ENCODE results near the gene DYDC2.
"Not testable (repeated sequence)": the region's sequence is repeated elsewhere in the genome, so short reads cannot be mapped to it uniquely, and the experiment has no call there.

The DYDC2 gene, protein sequence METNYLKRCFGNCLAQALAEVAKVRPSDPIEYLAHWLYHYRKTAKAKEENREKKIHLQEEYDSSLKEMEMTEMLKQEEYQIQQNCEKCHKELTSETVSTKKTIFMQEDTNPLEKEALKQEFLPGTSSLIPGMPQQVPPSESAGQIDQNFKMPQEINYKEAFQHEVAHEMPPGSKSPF

DNA sequence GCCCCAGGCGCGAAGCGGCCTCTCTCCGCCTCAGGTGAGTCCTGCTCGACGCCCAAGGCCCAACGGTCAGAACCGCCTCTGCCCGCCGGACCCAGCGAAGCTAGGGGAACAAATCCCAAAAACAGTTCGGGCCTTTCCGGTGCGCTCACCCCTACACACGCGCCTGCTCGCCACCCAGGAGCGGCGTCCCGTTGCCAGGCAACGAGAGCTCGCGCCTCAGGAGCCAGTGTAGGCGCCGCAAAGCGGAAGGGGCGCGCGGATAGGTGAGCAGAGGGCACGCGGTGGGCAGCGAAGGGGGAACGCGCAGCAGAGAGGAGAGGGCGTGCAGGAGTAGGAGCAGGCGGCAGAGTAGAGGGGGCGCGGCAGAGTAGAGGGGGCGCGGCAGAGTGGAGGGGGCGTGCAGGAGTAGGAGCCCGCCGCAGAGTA is at the start of gene DYDC2, which contains the start of gene DYDC1:
Gene DYDC2 (plus strand): TSS at position 219 of the 426 bp plus-strand sequence. CDS start 5,663 bp downstream, outside the sequence.
Gene DYDC1 (minus strand): TSS at position 193 of the 426 bp plus-strand sequence. CDS start 4,154 bp downstream, outside the sequence.
- FAIRE-seq = no peak

DNA sequence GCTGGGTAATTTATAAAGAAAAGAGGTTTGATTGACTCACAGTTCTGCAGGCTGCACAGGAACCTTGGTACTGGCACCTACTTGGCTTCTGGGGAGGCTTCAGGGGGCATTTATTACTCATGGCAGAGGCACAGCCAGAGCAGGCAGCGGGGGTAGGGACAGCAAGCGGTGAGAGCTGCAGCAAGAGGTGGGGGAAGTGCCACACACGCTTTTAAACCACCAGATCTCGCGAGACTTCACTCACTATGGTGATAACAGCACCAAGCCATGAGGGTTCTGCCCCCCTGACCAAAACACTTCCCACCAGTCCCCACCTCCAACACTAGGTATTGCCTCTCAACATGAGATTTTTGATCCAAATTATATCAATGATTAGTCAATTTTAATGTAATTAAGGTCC is 43.1 kb upstream of the DYDC2 start:
- FAIRE-seq = no peak

DNA sequence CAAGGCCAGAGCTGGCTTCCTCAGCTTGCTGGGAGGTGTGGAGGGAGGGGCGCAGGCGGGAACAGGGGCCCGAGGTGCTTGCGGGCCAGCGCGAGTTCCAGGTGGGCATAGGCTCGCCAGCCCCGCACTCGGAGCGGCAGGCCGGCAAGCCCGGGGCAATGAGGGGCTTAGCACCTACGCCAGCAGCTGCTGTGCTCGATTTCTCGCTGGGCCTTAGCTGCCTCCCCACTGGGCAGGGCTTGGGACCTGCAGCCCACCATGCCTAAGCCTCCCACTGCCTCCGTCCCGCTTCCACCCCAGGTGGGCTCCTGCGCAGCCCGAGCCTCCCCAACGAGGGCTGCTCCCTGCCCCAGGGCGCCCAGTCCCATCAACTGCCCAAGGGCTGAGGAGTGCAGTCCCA is 41.2 kb upstream of the DYDC2 start:
- no peak for FAIRE-seq

DNA sequence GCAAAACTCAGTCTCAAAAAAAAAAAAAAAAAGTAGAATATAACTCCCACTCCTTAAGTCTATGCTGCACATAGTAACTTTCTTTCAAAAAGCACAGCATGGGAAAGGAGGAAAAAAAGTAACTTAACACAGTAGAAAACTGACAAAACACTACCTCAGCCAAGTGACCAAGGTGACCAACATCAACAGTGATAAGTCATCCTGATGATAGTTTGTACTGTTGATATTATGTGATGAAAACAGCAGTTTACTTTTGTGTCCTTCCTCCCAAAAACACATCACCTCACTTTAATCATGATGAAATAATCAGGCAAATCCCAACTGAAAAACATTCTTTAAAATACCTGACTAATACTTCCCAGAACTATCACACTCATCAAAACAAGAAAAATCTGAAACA is 37.8 kb upstream of the DYDC2 start:
- FAIRE-seq = no peak

DNA sequence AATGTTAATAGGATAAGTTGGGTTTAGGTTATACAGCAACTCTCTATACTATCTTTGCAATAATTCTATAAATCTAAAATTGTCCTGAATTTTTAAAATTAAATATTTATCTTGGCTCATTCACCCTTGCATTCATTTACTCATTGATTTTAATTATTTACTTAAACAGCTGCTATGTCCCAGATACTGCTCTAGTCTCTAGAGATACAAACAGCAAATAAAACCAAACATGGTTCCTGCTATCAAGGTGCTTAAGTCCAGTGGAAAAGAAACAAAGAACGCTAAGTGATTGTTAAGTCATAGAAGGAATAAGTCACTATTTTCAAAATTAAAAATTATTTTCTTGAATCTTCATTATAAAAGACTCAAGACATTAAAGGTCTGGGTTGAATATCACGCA is 37.3 kb upstream of the DYDC2 start:
- FAIRE-seq = no peak

DNA sequence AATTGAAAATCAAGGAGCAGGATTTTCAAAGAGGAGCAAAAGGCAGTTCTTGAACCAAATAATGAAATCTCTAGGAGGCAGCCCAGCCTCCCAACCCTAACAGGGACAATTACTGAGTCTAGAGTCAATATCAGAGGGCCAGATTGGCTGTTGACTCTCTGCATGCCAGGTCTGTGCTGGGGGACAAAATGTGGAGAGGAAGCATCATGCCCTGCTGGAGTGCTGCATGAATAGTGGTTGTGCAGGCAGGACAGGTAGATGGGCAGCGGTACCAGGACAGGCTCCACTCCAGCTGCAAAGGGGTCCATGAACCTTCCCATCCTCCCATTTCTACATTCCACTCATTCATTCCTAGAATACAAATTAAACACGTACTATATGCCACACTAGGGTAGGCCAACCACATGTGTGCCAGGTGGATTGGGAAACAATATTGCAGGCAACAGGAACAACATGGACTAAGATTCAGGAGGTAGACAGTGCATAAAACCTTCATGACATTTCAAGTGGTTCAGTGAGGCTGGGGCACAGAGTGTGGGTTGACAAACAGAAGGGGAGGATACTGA is 36.8 kb upstream of the DYDC2 start:
- no peak for FAIRE-seq

DNA sequence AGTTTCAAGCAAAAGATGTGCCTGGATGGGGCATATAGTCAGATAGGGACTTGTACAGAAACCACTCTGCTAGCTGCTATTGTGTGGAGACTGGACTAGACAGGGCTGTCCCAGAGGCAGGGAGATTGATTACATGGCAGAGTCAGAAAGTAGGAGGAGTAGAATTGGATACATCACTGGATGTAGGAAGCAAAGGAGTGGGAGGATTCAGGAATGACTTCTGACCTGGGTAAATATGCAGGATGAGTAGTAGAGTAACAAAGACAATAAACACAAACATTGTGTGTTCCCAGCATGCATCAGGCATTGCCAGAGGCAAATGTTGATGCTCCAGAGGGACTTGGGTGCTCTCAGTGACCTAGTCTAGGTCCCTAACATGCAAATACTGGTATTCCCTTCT is 36.2 kb upstream of the DYDC2 start:
- FAIRE-seq = no peak

DNA sequence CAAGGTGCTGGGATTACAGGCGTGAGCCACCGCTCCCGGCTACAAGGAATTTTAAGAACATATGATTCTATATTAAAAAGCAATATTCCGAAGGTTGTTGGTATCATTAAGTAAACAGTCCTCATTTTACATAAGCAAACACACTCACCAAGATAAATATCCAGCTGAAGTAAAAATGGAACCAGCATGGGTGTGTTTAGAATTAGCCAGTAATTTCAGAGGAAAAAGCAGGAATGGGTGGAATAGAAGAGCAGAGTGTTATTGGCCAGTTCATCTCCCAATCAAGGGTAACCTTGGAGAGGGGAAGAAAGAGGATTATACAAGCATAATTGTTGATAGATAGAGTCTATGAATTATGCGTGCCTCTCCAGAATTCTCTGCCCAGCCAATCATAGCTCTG is 35.4 kb upstream of the DYDC2 start:
- no peak for FAIRE-seq

DNA sequence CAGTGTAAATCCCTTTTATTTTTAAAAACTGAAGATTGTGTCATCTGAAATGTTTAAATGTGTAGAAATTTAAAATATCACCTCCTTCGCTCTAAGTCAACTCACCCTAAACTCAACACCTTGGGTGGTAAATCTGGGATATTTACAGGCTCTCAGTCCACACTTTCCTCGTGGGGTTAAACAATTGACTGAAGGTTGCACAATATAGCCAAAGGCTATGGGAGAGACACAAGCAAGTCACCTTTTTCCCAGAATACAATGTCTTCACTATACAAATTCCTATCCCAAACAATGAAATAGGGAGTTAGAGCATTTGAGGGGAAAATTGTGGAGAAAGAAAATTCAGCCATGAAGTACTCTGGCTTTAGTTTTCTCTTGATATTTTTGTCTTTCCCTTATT is 34.4 kb upstream of the DYDC2 start:
- no peak for FAIRE-seq

DNA sequence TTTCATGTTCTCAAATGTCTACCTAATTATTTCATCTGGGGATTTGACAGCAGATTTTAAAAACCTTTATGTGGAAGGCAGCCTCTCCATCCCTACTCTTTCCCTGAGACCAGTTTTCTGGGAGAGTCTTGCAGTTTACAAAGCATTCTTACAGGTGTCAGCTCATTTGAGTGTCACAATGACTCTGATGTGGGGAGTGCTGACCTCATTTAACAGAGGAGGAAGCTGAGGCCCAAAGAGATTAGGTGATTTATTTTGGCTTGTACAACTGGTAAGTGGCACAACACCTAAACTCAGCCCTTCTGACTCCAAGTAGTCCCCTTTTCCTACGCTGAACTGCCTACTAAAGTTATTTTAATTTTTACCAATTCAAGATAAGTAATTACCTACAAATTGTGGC is 33.9 kb upstream of the DYDC2 start:
- FAIRE-seq = no peak

DNA sequence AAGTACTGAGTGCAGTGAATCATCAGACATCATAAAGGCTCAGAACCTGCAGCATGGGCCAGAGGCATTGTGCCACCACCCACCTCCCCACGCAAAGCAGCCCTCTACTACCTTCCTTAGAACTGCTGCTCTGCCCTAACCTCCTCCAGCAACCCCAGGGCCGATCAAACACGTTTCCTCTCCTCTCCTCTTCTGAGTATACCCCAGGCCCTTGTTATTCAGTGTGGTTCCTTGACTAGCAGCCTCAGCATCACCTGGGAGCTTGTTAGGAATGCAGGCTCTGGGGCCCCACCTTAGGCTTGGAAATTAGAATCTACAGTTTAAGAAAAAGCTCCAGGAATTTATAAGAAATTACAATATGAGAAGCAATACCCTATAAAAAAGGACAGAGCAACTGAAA is 33.3 kb upstream of the DYDC2 start:
- FAIRE-seq = no peak

DNA sequence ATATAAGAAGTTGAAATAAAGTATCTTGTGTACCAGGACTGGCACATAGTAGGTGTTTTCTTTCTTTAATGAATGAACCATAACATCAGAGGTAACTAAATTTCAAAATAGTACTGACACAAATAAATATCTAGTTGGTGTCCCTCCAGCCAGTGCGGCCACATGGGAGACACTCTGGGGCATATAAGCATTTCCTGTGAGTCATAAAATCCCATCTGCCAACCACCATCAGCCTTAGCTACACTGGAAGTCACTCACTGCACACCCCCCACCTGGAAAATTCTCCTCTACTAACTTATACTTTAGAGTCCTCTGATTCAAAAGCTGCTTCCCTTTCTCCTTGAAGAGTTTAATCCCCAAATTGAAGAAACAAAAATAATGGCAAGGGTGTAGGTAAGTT is 32.5 kb upstream of the DYDC2 start:
- no peak for FAIRE-seq

DNA sequence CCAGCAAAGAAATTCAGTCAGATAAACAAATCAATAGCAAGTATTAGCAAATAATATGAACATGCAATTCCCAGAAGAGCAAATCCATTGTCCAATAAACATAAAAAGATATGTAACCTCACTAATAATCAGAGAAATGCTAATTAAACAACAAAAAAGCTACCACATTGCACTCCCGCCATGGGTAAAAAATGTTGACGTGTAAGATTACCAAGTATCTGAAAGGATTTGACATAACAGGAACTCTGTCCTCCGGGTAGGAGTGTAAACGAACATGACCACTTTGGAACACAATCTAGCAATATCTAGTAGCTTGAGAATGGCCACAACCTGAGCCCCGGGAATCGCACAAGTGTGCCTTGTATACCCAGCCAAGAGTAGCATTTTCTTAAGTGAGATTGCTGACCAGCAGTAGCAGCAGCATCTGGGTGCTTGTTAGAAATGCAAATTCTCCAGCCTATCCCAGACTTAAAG is 31.7 kb upstream of the DYDC2 start:
- FAIRE-seq = no peak

DNA sequence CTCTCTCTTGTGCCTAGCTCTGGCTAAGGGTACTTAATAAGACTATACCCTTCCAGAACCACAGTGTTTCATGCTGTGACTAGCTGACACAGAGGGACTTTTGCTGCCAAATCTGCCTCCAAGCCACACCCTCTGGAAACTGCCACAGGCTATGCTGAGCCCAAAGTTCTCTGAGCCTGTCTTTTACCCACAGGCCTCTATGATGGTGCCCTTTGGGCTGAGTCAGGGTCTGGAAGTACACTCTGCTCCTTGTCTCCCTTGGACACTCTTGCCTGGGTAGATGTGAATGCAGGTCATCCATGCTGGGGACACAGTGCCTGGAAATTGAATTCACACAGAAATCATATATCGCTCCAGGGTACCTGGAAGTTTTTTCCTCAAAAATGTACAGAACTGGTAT is 22.6 kb upstream of the DYDC2 start:
- FAIRE-seq = no peak

DNA sequence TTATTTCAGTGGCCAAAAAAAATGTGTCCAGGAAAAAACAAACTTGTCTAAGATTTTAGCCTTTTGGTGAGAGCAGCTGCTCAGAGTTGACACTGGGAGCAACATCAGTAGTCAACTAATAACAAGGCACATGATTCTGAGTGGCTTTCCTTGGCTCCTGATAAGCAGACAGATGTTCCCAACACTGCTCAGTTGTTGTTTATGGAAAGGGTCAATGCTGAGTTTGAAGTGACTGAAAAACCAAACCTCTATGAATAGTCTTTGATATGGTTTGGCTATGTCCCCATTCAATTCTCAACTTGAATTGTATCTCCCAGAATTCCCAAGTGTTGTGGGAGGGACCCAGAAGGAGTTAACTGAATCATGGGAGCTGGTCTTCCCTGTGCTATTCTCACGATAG is 12.3 kb upstream of the DYDC2 start:
- FAIRE-seq = no peak

DNA sequence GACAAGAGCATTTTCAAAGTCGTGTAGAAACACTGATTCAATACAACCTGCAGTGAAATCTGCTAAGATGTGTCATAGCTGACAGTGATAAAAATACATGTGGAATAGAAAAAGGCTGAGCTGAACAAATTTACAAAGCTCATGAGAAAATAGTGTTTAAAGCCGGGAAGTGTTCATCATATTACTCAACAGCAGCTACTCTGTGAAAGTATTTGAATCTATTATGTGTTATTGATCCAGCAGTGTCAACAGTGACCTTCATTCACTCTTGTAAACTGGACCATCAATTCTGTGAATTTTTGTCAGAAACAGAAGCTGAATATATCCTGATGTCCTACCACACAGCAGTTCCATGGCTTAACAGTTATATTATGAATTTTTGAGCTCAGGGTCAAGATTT is 11.7 kb upstream of the DYDC2 start:
- FAIRE-seq = no peak

DNA sequence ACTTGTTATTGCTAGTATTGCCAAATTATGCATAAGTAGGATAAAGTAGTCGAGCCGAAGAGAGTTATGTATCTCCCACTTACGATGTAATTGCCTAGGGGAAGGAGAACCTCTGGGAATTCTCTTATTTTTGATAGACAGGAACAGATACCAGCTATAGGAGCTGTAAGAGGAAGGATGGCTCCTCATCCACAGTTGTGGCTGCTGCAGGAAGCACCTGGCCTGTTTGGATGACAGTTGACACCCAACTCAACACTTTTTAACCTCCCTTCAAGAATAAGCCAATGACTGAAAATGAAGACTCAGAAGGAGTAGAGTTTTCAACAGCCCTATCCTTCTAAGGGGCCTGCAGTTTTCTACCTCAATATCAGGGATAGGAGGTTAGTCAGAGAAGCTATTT is 6.3 kb upstream of the DYDC2 start:
- no peak for FAIRE-seq

DNA sequence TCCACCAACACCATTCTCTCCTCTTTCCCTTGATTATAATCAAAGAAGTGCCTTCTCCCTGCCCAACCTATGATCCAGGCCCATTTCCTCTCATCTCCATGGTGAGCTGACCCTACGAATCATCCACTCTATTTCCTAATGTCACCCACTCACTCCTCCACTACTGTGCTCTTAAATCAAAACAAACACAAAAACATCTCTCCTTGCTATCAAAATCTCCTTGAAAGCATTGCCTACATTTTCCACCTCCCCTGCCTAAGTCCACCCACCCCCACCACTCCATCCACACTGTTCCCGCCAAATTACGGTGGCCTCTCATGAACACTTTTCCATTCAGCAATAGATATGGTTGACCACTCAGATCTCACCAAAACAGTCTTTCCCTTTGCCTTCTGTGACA is 5.4 kb upstream of the DYDC2 start:
- no peak for FAIRE-seq

DNA sequence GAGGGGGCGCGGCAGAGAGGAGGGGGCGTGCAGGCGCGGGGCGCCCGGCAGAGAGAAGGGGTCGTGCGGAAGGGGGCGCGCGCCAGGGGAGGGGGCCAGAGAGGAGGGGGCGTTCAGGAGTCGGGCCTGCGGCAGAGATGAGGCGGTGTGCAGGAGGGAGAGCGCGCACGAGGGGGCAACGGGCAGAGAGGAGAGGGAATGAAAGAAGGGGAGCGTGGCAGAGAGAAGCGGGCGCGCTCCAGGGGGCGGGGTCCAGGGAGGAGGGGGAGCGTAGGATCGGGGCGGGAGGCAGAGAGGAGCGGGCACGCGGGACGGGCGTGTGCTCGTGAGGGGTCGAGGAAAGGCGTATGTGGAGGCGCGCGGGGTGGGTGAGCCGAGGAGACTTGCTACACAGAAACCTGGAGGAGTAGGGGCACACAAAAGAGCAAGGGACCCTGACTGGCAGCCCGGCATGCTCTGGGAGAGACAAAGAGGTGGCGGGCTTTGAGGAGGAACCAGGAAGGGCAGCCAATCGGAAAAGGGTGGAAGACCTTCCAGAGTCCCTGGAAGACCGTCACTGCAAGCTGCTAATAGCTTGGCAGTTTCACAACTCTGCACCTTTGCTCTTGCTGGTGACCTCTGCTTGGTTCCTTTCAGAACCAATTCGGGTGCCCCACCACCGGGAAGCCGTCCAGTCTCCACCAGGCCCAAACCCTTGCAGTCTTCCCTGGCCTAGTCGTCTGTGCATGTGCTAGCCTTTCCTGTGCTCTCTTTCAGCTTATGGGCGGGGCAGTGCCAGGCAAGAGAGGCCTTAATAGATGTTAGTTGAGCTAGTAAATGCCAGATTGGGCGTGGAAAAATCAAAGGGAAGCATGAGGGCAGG is 639 bp downstream of the DYDC2 start:
- no peak for FAIRE-seq

DNA sequence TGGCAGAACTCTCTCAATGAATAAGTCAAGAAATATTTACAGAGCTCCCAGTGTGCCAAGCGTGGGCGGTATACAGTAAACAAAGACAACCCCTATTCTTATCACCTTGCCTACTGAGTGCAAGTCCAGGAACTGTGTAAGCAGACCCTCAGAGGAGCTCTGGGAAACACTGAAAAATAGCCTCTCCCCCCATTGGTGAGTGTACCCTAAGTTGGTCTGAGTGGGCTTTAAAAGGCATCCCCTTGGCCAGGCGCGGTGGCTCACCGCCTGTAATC is 1.2 kb downstream of the DYDC2 start:
- no peak for FAIRE-seq

DNA sequence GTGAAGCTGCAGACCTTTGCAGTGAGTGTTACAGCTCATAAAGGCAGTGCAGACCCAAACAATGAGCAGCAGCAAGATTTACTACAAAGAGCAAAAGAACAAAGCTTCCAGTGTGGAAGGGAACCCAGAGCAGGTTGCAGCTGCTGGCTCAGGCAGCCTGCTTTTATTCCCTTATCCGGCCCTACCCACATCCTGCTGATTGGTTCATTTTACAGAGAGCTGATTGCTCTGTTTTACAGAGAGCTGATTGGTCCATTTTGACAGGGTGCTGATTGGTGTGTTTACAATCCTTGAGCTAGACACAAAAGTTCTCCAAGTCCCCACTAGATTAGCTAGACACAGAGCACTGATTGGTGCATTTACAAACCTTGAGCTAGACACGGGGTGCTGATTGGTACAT is 2.3 kb downstream of the DYDC2 start:
- not testable (repeated sequence) for FAIRE-seq

DNA sequence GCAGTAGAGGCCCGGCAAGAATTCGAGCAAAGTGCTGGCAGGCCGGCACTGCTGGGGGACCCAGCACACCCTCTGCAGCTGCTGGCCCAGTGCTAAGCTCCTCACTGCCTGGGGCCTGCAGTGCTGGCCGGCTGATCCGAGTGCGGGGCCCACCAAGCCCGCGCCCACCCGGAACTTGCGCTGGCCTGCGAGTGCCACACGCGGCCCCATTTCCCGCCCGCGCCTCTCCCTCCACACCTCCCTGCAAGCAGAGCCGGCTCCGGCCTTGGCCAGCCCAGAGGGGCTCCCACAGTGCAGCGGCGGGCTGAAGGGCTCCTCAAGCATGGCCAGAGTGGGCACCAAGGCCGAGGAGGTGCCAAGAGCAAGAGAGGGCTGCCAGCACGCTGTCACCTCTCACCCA is 3.1 kb downstream of the DYDC2 start:
- FAIRE-seq = no peak

DNA sequence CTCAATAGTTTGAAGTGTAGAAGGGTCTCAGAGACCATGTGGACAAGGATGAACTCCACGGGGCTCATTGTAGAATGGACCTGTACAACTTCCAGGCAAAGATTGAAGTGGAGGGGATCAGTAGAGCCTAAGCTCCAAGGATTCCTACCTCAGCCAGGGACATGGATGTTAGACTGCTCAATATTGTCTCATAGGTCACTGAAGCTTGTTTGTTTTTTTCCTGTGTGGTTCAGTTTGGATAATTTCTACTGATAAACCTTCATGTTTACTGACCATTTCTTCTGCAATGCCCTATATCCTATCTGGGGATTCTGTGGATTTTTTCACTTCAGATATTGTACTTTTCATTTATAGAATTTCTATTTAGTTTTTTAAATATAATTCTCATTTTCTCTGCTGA is 8.9 kb downstream of the DYDC2 start:
- FAIRE-seq = no peak

DNA sequence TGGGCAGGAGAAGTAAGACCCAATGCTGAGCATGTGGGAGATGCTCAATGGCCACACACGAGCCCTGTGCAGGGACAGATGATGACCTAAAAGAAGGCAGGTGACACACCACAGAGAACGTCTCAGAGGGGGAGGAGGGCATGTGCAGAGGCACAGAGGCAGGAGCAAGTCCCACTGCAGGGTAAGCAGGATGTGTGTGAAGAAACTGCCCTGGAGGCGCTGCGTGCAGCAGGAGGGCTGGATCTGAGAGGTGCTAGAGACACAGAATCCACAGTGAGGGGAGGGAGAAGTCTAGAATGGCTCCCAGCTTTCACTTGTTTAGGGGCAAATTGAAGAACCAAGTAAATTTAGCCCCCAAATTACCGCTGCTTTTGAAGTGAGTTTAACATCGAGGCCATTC is 14.9 kb downstream of the DYDC2 start:
- no peak for FAIRE-seq
